ENCODE data around the gene FBXO46.
"Not testable (repeated sequence)": the region's sequence is repeated elsewhere in the genome, so short reads cannot be mapped to it uniquely, and the experiment has no call there.

The FBXO46 gene

GRCh38 chr19:45751483-45751882 is 20.8 kb upstream of the FBXO46 start:
- not testable (repeated sequence) for H2BK15ac ChIP-seq (ENCODE audit: low read depth, poor library complexity, severe bottlenecking)

GRCh38 chr19:45747513-45747912 is 16.8 kb upstream of the FBXO46 start:
- H3K4me3 ChIP-seq (ENCODE audit: insufficient read depth in 1 of 2, low read depth in 1 of 2, low read length in 2 of 2), result no peak overlapping the region
- no peak overlapping the region for H3K9ac ChIP-seq (ENCODE audit: low read length)
- peaks cover 7 to 10% of the 10 kb centered on the region in 2 experiments for H3K27me3 ChIP-seq (ENCODE audit: control insufficient read depth in 1 of 2, insufficient read depth in 1 of 2, low read length in 2 of 2)
- no peak overlapping the region for H3K4ac ChIP-seq (ENCODE audit: low read depth in 1 of 2, low read length in 2 of 2)
- no peak overlapping the region for H4K8ac ChIP-seq (ENCODE audit: low read length)
- no peaks in the 10 kb centered on the region for H3K36me3 ChIP-seq (ENCODE audit: control insufficient read depth in 1 of 2, insufficient read depth in 2 of 2, low read depth in 1 of 2, low read length in 2 of 2)
- H3K14ac ChIP-seq (ENCODE audit: low read length in 2 of 2), result no peak overlapping the region
- no peak overlapping the region for H2BK120ac ChIP-seq (ENCODE audit: low read depth, low read length)
- H2AFZ ChIP-seq (ENCODE audit: low read depth, low read length), result no peak overlapping the region
- H2AK5ac ChIP-seq (ENCODE audit: low read length, severe bottlenecking), result no peak overlapping the region
- no peaks in the 10 kb centered on the region for H3K79me1 ChIP-seq (replicated peaks; ENCODE audit: low read length, poor library complexity, severe bottlenecking)
- WGBS, result 72% methylated on average over 3 of the region's 5 CpGs
- no peaks in the 10 kb centered on the region for H3K4me1 ChIP-seq (ENCODE audit: control insufficient read depth, insufficient read depth, low read depth, low read length)
- H3K23ac ChIP-seq (ENCODE audit: low read length in 2 of 2), result no peak overlapping the region
- H3K18ac ChIP-seq (ENCODE audit: low read depth in 1 of 2, low read length in 2 of 2), result no peak overlapping the region
- no peak overlapping the region for H4K91ac ChIP-seq (ENCODE audit: low read length)
- no peak overlapping the region for H3K4me2 ChIP-seq (ENCODE audit: low read length, poor library complexity, severe bottlenecking)
- no peak overlapping the region for H2BK15ac ChIP-seq (ENCODE audit: low read depth, poor library complexity, severe bottlenecking)
- H3K9me3 ChIP-seq (ENCODE audit: control insufficient read depth, low read length), result no peaks in the 10 kb centered on the region
- no peak for DNase-seq
- H3K27ac ChIP-seq (ENCODE audit: low read length, poor library complexity, severe bottlenecking), result no peak overlapping the region
- H2BK12ac ChIP-seq (ENCODE audit: low read length in 2 of 2), result no peak overlapping the region
- no peak overlapping the region for H2BK5ac ChIP-seq (ENCODE audit: low read depth, low read length, poor library complexity, severe bottlenecking)

More at GRCh38 chr19:45751483-45751882, 20.8 kb upstream of the FBXO46 start:
- not testable (repeated sequence) for H3K79me1 ChIP-seq (replicated peaks; ENCODE audit: low read length, poor library complexity, severe bottlenecking); H3K9ac ChIP-seq (ENCODE audit: low read length); H3K4me2 ChIP-seq (ENCODE audit: low read length, poor library complexity, severe bottlenecking); H3K9me3 ChIP-seq (ENCODE audit: control insufficient read depth, low read length); H3K4me3 ChIP-seq (ENCODE audit: insufficient read depth in 1 of 2, low read depth in 1 of 2, low read length in 2 of 2); H2BK120ac ChIP-seq (ENCODE audit: low read depth, low read length); H2BK5ac ChIP-seq (ENCODE audit: low read depth, low read length, poor library complexity, severe bottlenecking); H3K4me1 ChIP-seq (ENCODE audit: control insufficient read depth, insufficient read depth, low read depth, low read length); H3K27ac ChIP-seq (ENCODE audit: low read length, poor library complexity, severe bottlenecking); H3K18ac ChIP-seq (ENCODE audit: low read depth in 1 of 2, low read length in 2 of 2); DNase-seq; H4K8ac ChIP-seq (ENCODE audit: low read length); H3K14ac ChIP-seq (ENCODE audit: low read length in 2 of 2); H2AFZ ChIP-seq (ENCODE audit: low read depth, low read length); H2BK12ac ChIP-seq (ENCODE audit: low read length in 2 of 2); H3K27me3 ChIP-seq (ENCODE audit: control insufficient read depth in 1 of 2, insufficient read depth in 1 of 2, low read length in 2 of 2); H3K23ac ChIP-seq (ENCODE audit: low read length in 2 of 2); H3K36me3 ChIP-seq (ENCODE audit: control insufficient read depth in 1 of 2, insufficient read depth in 2 of 2, low read depth in 1 of 2, low read length in 2 of 2); H3K4ac ChIP-seq (ENCODE audit: low read depth in 1 of 2, low read length in 2 of 2); H2AK5ac ChIP-seq (ENCODE audit: low read length, severe bottlenecking); H4K91ac ChIP-seq (ENCODE audit: low read length)
- WGBS, result 91% methylated on average over 6 of the region's 10 CpGs

DNA sequence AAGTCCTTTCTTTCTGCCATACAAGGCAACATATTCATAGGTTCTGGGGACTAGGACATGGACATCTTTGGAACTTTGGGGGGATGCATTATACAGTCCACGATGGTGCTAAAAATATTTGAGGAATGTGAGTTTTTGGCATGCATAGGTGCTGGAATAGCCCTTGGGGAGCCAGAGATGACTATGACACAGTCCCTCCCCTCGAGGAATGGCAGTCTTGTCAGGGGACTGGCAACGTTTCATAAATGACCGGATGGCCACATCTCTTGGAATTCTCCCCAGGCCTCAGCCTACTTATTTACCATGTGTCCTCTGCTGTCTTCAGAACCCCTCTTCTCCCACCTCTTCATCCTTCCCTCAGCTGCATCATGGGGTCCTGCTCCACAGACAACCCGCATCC is 16.2 kb upstream of the FBXO46 start:
- Histone ChIP-seq H2BK5ac (ENCODE audit: low read depth, low read length, poor library complexity, severe bottlenecking) (no peak overlapping the region), H3K4me3 (ENCODE audit: insufficient read depth in 1 of 2, low read depth in 1 of 2, low read length in 2 of 2) (no peak overlapping the region), H3K79me1 (replicated peaks; ENCODE audit: low read length, poor library complexity, severe bottlenecking) (no peaks in the 10 kb centered on the region), H3K9ac (ENCODE audit: low read length) (no peak overlapping the region), H3K36me3 (ENCODE audit: control insufficient read depth in 1 of 2, insufficient read depth in 2 of 2, low read depth in 1 of 2, low read length in 2 of 2) (no peaks in the 10 kb centered on the region), H3K4me1 (ENCODE audit: control insufficient read depth, insufficient read depth, low read depth, low read length) (no peaks in the 10 kb centered on the region), H2BK15ac (ENCODE audit: low read depth, poor library complexity, severe bottlenecking) (no peak overlapping the region), H4K8ac (ENCODE audit: low read length) (no peak overlapping the region), H3K9me3 (ENCODE audit: control insufficient read depth, low read length) (no peaks in the 10 kb centered on the region), H2AFZ (ENCODE audit: low read depth, low read length) (no peak overlapping the region), H3K27ac (ENCODE audit: low read length, poor library complexity, severe bottlenecking) (no peak overlapping the region), H3K4me2 (ENCODE audit: low read length, poor library complexity, severe bottlenecking) (no peak overlapping the region), H3K14ac (ENCODE audit: low read length in 2 of 2) (no peak overlapping the region), H2AK5ac (ENCODE audit: low read length, severe bottlenecking) (no peak overlapping the region), H4K91ac (ENCODE audit: low read length) (no peak overlapping the region), H3K27me3 (ENCODE audit: control insufficient read depth in 1 of 2, insufficient read depth in 1 of 2, low read length in 2 of 2) (peaks cover 7 to 10% of the 10 kb centered on the region in 2 experiments), H2BK12ac (ENCODE audit: low read length in 2 of 2) (no peak overlapping the region), H3K23ac (ENCODE audit: low read length in 2 of 2) (no peak overlapping the region), H2BK120ac (ENCODE audit: low read depth, low read length) (no peak overlapping the region), H3K4ac (ENCODE audit: low read depth in 1 of 2, low read length in 2 of 2) (peak overlapping the region in 1 of 2 experiments; percentile 51), H3K18ac (ENCODE audit: low read depth in 1 of 2, low read length in 2 of 2) (no peak overlapping the region)
- whole genome bisulfite sequencing, result 82% methylated on average over 5 of the region's 5 CpGs
- no peak for DNase-seq

DNA sequence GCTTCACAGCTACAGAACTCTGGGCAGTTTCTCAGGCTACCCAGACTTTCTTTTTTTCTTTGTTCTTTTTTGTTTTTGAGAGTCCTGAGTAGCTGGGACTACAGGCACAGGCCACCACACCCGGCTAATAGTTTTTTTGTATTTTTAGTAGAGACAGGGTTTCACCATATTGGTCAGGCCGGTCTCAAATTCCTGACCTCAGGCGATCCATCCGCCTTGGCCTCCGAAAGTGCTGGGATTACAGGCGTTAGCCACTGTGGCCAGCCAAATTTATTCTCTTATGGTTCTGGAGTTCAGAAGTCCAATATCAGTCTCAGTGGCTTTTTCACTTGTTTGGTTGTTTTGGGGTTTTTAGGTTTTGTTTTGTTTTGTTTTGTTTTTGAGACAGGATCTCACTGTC is 14.9 kb upstream of the FBXO46 start:
- Histone ChIP-seq H3K9ac (ENCODE audit: low read length) (no peak overlapping the region), H3K4me2 (ENCODE audit: low read length, poor library complexity, severe bottlenecking) (no peak overlapping the region), H3K9me3 (ENCODE audit: control insufficient read depth, low read length) (no peaks in the 10 kb centered on the region), H3K36me3 (ENCODE audit: control insufficient read depth in 1 of 2, insufficient read depth in 2 of 2, low read depth in 1 of 2, low read length in 2 of 2) (no peaks in the 10 kb centered on the region), H3K18ac (ENCODE audit: low read depth in 1 of 2, low read length in 2 of 2) (no peak overlapping the region), H3K4me3 (ENCODE audit: insufficient read depth in 1 of 2, low read depth in 1 of 2, low read length in 2 of 2) (no peak overlapping the region), H3K79me1 (replicated peaks; ENCODE audit: low read length, poor library complexity, severe bottlenecking) (no peaks in the 10 kb centered on the region), H3K27me3 (ENCODE audit: control insufficient read depth in 1 of 2, insufficient read depth in 1 of 2, low read length in 2 of 2) (peaks cover 7 to 10% of the 10 kb centered on the region in 2 experiments), H3K4ac (ENCODE audit: low read depth in 1 of 2, low read length in 2 of 2) (no peak overlapping the region), H3K23ac (ENCODE audit: low read length in 2 of 2) (no peak overlapping the region), H2AK5ac (ENCODE audit: low read length, severe bottlenecking) (no peak overlapping the region), H3K27ac (ENCODE audit: low read length, poor library complexity, severe bottlenecking) (no peak overlapping the region), H2AFZ (ENCODE audit: low read depth, low read length) (no peak overlapping the region), H2BK15ac (ENCODE audit: low read depth, poor library complexity, severe bottlenecking) (no peak overlapping the region), H2BK5ac (ENCODE audit: low read depth, low read length, poor library complexity, severe bottlenecking) (no peak overlapping the region), H4K8ac (ENCODE audit: low read length) (no peak overlapping the region), H2BK120ac (ENCODE audit: low read depth, low read length) (no peak overlapping the region), H3K14ac (ENCODE audit: low read length in 2 of 2) (no peak overlapping the region), H4K91ac (ENCODE audit: low read length) (no peak overlapping the region), H2BK12ac (ENCODE audit: low read length in 2 of 2) (no peak overlapping the region), H3K4me1 (ENCODE audit: control insufficient read depth, insufficient read depth, low read depth, low read length) (no peaks in the 10 kb centered on the region)
- no peak for DNase-seq
- WGBS, result 86% methylated on average over 6 of the region's 6 CpGs

Measured in mesenchymal stem cell (in vitro differentiated cells and primary cell).